Mesenchymal stem cell (in vitro differentiated cells and primary cell): ENCODE results near the gene UCN.
"Not testable (repeated sequence)": the region's sequence is repeated elsewhere in the genome, so short reads cannot be mapped to it uniquely, and the experiment has no call there.

Experiments used
- DNase-seq: peaks from one replicate; pipeline ENCODE4 v3.0.0-alpha.2; 2013
- H2AFZ ChIP-seq: one replicate; pipeline ENCODE4 v1.6.1; 2013; ENCODE audit warnings: low read depth, mild to moderate bottlenecking, control low read depth, inconsistent platforms, low read length, moderate library complexity
- H2AK5ac ChIP-seq: 2 replicates; pipeline ENCODE4 v1.6.1; 2013; ENCODE audit warnings: low read length, moderate library complexity, mild to moderate bottlenecking, inconsistent platforms; ENCODE audit not compliant: severe bottlenecking
- H2BK120ac ChIP-seq: one replicate; pipeline ENCODE4 v1.6.1; 2013; ENCODE audit warnings: low read depth, mild to moderate bottlenecking, inconsistent platforms, low read length, moderate library complexity
- H2BK12ac ChIP-seq, 2 experiments: one replicate each; pipeline ENCODE4 v1.6.1; 2013; ENCODE audit warnings: inconsistent platforms in 2 of 2, low read length in 2 of 2, mild to moderate bottlenecking in 2 of 2, moderate library complexity in 2 of 2, control low read depth in 1 of 2
- H2BK15ac ChIP-seq: one replicate; pipeline ENCODE4 v1.6.1; 2013; ENCODE audit warnings: mild to moderate bottlenecking, low read depth, inconsistent platforms; ENCODE audit not compliant: poor library complexity, severe bottlenecking
- H2BK5ac ChIP-seq: 2 replicates; pipeline ENCODE4 v1.6.1; 2013; ENCODE audit warnings: low read depth, mild to moderate bottlenecking, low read length, control low read depth, inconsistent platforms; ENCODE audit not compliant: poor library complexity, severe bottlenecking
- H3K14ac ChIP-seq, 2 experiments: one replicate each; pipeline ENCODE4 v1.6.1; 2013; ENCODE audit warnings: inconsistent platforms in 2 of 2, low read length in 2 of 2, control low read depth in 1 of 2, mild to moderate bottlenecking in 1 of 2, moderate library complexity in 1 of 2
- H3K18ac ChIP-seq, 2 experiments: one replicate each; pipeline ENCODE4 v1.6.1; 2013; ENCODE audit warnings: inconsistent platforms in 2 of 2, low read length in 2 of 2, control low read depth in 1 of 2, low read depth in 1 of 2, mild to moderate bottlenecking in 1 of 2
- H3K23ac ChIP-seq, 2 experiments: one replicate each; pipeline ENCODE4 v1.6.1; 2013; ENCODE audit warnings: inconsistent platforms in 2 of 2, low read length in 2 of 2, mild to moderate bottlenecking in 2 of 2, moderate library complexity in 2 of 2, control low read depth in 1 of 2
- H3K27ac ChIP-seq: 2 replicates; pipeline ENCODE4 v1.5.1; 2013; ENCODE audit warnings: mild to moderate bottlenecking, moderate library complexity, low read length, control low read depth, inconsistent platforms; ENCODE audit not compliant: poor library complexity, severe bottlenecking
- H3K27me3 ChIP-seq, 2 experiments: 2 replicates each; pipeline versions ENCODE4 v1.6.1 to v1.7.0; 2013; ENCODE audit warnings: low read length in 2 of 2, mild to moderate bottlenecking in 2 of 2, moderate library complexity in 2 of 2, control low read depth in 1 of 2, inconsistent platforms in 1 of 2; ENCODE audit not compliant: control insufficient read depth in 1 of 2, insufficient read depth in 1 of 2
- H3K36me3 ChIP-seq, 2 experiments: 2 replicates each; pipeline versions ENCODE4 v1.6.1 to v1.7.0; 2013; ENCODE audit warnings: low read length in 2 of 2, control low read depth in 1 of 2, inconsistent platforms in 1 of 2, low read depth in 1 of 2, mild to moderate bottlenecking in 1 of 2; ENCODE audit not compliant: insufficient read depth in 2 of 2, control insufficient read depth in 1 of 2
- H3K4ac ChIP-seq, 2 experiments: one replicate each; pipeline ENCODE4 v1.6.1; 2013; ENCODE audit warnings: inconsistent platforms in 2 of 2, low read length in 2 of 2, mild to moderate bottlenecking in 2 of 2, moderate library complexity in 2 of 2, control low read depth in 1 of 2, low read depth in 1 of 2
- H3K4me1 ChIP-seq: 2 replicates; pipeline ENCODE4 v1.6.1; 2013; ENCODE audit warnings: low read depth, low read length, control low read depth; ENCODE audit not compliant: control insufficient read depth, insufficient read depth
- H3K4me2 ChIP-seq: 2 replicates; pipeline ENCODE4 v1.6.1; 2013; ENCODE audit warnings: low read length, mild to moderate bottlenecking, inconsistent platforms; ENCODE audit not compliant: poor library complexity, severe bottlenecking
- H3K4me3 ChIP-seq, 2 experiments: 2 replicates each; pipeline versions ENCODE4 v1.5.1 to v1.7.0; 2013; ENCODE audit warnings: low read length in 2 of 2, mild to moderate bottlenecking in 2 of 2, control low read depth in 1 of 2, low read depth in 1 of 2; ENCODE audit not compliant: insufficient read depth in 1 of 2
- H3K79me1 ChIP-seq: replicated peaks from 2 replicates; pipeline ENCODE4 v1.6.1; 2013; ENCODE audit warnings: mild to moderate bottlenecking, control low read depth, low read length, inconsistent platforms; ENCODE audit not compliant: poor library complexity, severe bottlenecking
- H3K9ac ChIP-seq: 2 replicates; pipeline ENCODE4 v1.7.0; 2013; ENCODE audit warnings: mild to moderate bottlenecking, low read length, moderate library complexity
- H3K9me3 ChIP-seq: 2 replicates; pipeline ENCODE4 v1.7.0; 2013; ENCODE audit warnings: mild to moderate bottlenecking, low read length; ENCODE audit not compliant: control insufficient read depth
- H4K8ac ChIP-seq: one replicate; pipeline ENCODE4 v1.6.1; 2013; ENCODE audit warnings: inconsistent platforms, mild to moderate bottlenecking, low read length, moderate library complexity
- H4K91ac ChIP-seq: one replicate; pipeline ENCODE4 v1.6.1; 2013; ENCODE audit warnings: mild to moderate bottlenecking, low read length, inconsistent platforms
- WGBS: methylation state at CpG from one replicate; pipeline ENCODE4 v1.1.7; 2013; ENCODE audit warnings: mixed read lengths; 5-methylcytosine and 5-hydroxymethylcytosine counted together

UCN gene

GRCh38 chr2:27268296-27268695, 39.9 kb downstream of the UCN start:
- H3K4me3 ChIP-seq, H2BK12ac ChIP-seq, H3K9ac ChIP-seq, H2BK5ac ChIP-seq, H3K9me3 ChIP-seq, H2BK15ac ChIP-seq, H3K79me1 ChIP-seq, H4K8ac ChIP-seq, H2AK5ac ChIP-seq, H2AFZ ChIP-seq, H3K27ac ChIP-seq, H3K18ac ChIP-seq, H3K14ac ChIP-seq, DNase-seq, H3K23ac ChIP-seq, H3K4me2 ChIP-seq, H4K91ac ChIP-seq, H3K4ac ChIP-seq, H3K36me3 ChIP-seq, H2BK120ac ChIP-seq: not testable (repeated sequence)
- H3K4me1 ChIP-seq: peaks cover 14% of the 10 kb centered on the region
- WGBS: 94% methylated on average over 12 of the region's 13 CpGs
- H3K27me3 ChIP-seq: peaks cover 64 to 67% of the 10 kb centered on the region in 2 experiments

DNA sequence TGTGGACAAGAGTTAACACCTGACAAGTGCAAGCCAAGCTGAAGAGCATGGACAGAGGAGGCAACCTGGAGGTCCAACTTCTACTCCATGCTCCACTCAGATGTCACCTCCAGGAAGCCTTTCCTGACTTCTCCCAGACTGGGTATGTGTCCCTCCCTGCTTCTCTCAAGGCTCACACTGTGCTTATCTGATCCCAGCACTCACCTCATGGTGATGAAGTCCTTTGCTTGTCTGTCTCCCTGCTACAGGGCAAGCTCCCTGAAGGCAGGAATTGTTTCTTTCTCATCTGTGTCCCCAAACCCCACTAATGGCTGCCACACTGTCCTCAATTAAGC, 42.7 kb downstream of the UCN start:
- Histone ChIP-seq H2BK15ac (no peak overlapping the region), H3K36me3 (no peaks in the 10 kb centered on the region), H3K4ac (no peak overlapping the region), H4K91ac (no peak overlapping the region), H2BK120ac (no peak overlapping the region), H3K14ac (no peak overlapping the region), H3K9me3 (no peaks in the 10 kb centered on the region), H3K18ac (no peak overlapping the region), H3K27me3 (peaks cover 73 to 83% of the 10 kb centered on the region in 2 experiments), H3K79me1 (no peaks in the 10 kb centered on the region), H3K4me2 (no peak overlapping the region), H3K4me1 (peaks cover 29% of the 10 kb centered on the region), H2BK5ac (no peak overlapping the region), H2AFZ (no peak overlapping the region), H4K8ac (no peak overlapping the region), H3K9ac (no peak overlapping the region), H3K27ac (no peak overlapping the region), H3K23ac (no peak overlapping the region), H3K4me3 (no peak overlapping the region), H2BK12ac (no peak overlapping the region), H2AK5ac (no peak overlapping the region)
- no peak for DNase-seq

DNA sequence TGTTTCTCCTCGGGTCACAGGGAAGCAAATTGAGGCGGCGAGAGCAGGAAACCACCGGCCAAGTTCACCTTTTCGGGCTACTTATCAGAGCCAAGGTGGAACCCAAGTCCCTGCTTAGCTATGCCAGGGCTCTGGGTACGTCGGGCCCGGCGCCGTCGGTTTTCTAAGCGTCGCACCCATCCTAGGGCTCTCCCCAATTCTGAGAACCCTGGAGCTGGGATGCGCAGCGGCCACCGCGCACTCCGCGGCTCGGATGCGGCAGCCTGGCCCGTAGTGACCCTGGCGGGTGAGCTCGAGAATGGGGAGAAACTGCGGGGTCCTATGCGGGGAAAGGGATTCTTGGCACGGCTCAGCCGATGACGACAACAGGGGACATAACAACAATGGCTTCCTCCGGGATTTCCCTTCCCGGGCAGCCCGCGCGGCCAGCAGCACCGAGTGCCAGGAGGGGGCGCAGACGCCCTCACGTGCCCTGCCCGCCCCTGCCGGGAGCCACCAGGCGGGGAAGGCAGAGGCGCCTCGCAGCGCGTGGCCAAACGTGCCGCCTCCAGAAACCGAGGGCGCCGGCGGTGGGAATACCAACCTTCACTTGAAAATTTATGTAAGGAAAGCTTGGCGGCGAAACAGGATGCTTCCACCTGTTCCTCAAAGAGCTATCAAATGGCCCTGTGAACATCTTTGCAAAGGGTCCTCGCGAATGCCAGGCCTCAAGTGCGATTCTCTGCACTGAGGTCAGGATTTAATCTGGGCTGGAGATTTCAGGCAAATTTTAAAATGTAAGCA, 43.3 kb downstream of the UCN start:
- no peak overlapping the region for H2BK12ac ChIP-seq
- no peak overlapping the region for H3K14ac ChIP-seq

DNA sequence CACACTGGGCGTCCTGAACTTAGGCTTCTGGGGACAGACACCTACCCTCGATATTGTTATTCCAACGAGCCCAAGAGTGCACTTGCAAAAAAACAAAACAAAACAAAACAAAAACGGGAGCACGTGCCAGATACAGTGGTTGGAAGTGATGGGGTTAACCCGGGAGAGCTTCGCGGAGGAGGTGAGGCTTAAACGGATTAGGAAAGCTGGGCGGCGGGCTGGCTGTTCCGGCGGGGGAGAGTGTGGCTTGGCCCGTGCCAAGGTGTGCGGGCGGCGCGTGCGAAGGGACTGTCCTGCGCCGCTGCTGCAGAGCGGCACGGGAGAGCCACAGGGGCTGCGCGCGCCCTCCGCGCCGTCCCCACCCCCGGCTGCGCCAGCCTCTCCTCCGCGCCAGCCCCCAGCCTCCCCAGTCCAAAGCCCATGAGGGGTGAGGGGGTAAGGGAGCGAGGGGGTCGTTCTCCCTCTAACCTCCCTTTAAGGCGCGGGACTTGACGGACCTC, 43.9 kb downstream of the UCN start:
- H3K27ac ChIP-seq: no peak overlapping the region
- H2BK120ac ChIP-seq: no peak overlapping the region
- no peak overlapping the region for H3K4me2 ChIP-seq
- no peak overlapping the region for H4K91ac ChIP-seq
- no peak overlapping the region for H2AFZ ChIP-seq
- no peak overlapping the region for H2BK5ac ChIP-seq
- no peak overlapping the region for H3K14ac ChIP-seq
- H2AK5ac ChIP-seq: no peak overlapping the region
- no peaks in the 10 kb centered on the region for H3K9me3 ChIP-seq
- H3K4me3 ChIP-seq: peak overlapping the region in 1 of 2 experiments; percentile 1
- DNase-seq: no peak
- no peak overlapping the region for H3K9ac ChIP-seq
- no peak overlapping the region for H2BK15ac ChIP-seq
- peak overlapping the region; percentile 69 for H4K8ac ChIP-seq
- H3K36me3 ChIP-seq: no peaks in the 10 kb centered on the region
- H2BK12ac ChIP-seq: no peak overlapping the region
- H3K27me3 ChIP-seq: peaks cover 76 to 85% of the 10 kb centered on the region in 2 experiments
- peak overlapping the region in 1 of 2 experiments; percentile 57 for H3K23ac ChIP-seq
- no peaks in the 10 kb centered on the region for H3K79me1 ChIP-seq
- peaks cover 29% of the 10 kb centered on the region for H3K4me1 ChIP-seq
- 2% methylated on average over 23 of the region's 38 CpGs for WGBS
- no peak overlapping the region for H3K4ac ChIP-seq
- no peak overlapping the region for H3K18ac ChIP-seq

More for the DNA sequence above, 43.3 kb downstream of the UCN start:
- H3K79me1 ChIP-seq: no peaks in the 10 kb centered on the region
- H3K18ac ChIP-seq: no peak overlapping the region
- peaks cover 29% of the 10 kb centered on the region for H3K4me1 ChIP-seq
- H3K4me3 ChIP-seq: peak overlapping the region in 1 of 2 experiments; percentile 13
- H2BK120ac ChIP-seq: no peak overlapping the region
- H3K36me3 ChIP-seq: no peaks in the 10 kb centered on the region
- H4K91ac ChIP-seq: no peak overlapping the region
- no peak overlapping the region for H3K9ac ChIP-seq
- peak overlapping the region; percentile 60 for H3K4me2 ChIP-seq
- H2BK5ac ChIP-seq: no peak overlapping the region
- H3K27me3 ChIP-seq: peaks cover 74 to 84% of the 10 kb centered on the region in 2 experiments
- no peak overlapping the region for H3K4ac ChIP-seq
- H3K23ac ChIP-seq: peak overlapping the region in 1 of 2 experiments; percentile 52
- H2AFZ ChIP-seq: no peak overlapping the region
- peak; percentile 71 for DNase-seq
- 5% methylated on average over 56 of the region's 56 CpGs for WGBS
- H3K27ac ChIP-seq: no peak overlapping the region
- H4K8ac ChIP-seq: peak overlapping the region; percentile 51
- H3K9me3 ChIP-seq: no peaks in the 10 kb centered on the region
- H2AK5ac ChIP-seq: no peak overlapping the region
- no peak overlapping the region for H2BK15ac ChIP-seq
